HepG2 (cell line): ENCODE results near the gene AGAP1. TPM values are rescaled to one million over a fixed set of nuclear protein-coding genes. Genes with fewer than 3 reads are reported as not detected.
A peak's percentile ranks its signal among the peaks of the same experiment; 100 is the strongest.

Experiments
- KLF6 ChIP-seq: IDR thresholded peaks from 2 replicates; pipeline ENCODE4 v1.8.0; 2016; ENCODE audit warnings: missing biosample characterization, missing genetic modification reagents
- LRRFIP1 ChIP-seq: sonication (generic); formaldehyde crosslinking; conservative IDR thresholded peaks from 2 replicates; pipeline ENCODE4 v1.4.0; 2020; ENCODE audit warnings: missing genetic modification reagents
- MAZ ChIP-seq, 2 experiments: sonication (generic) in 1 of 2; formaldehyde crosslinking in 1 of 2; IDR thresholded peaks; 2 replicates each; pipeline versions ENCODE4 v1.5.0 to v1.6.1; 2012 to 2020; ENCODE audit warnings: low read depth in 2 of 2, mild to moderate bottlenecking in 2 of 2, borderline replicate concordance in 1 of 2, improper control_type of control experiment in 1 of 2, low read length in 1 of 2, missing genetic modification reagents in 1 of 2, moderate library complexity in 1 of 2
- MEIS2 ChIP-seq: sonication (generic); formaldehyde crosslinking; IDR thresholded peaks from 2 replicates; pipeline ENCODE4 v1.9.0; 2021; ENCODE audit warnings: mild to moderate bottlenecking, missing genetic modification reagents
- RCOR2 ChIP-seq: IDR thresholded peaks from 2 replicates; pipeline ENCODE4 v1.6.1; 2016; ENCODE audit warnings: missing biosample characterization, missing genetic modification reagents
- SOX6 ChIP-seq, 2 experiments: fragments of 450-650 bp in 1 of 2; sonication (generic) in 1 of 2; formaldehyde crosslinking in 1 of 2; IDR thresholded peaks; 2 replicates each; pipeline versions ENCODE4 v1.4.0 to v1.6.1; 2017 to 2020; ENCODE audit warnings: antibody characterized with exemption in 1 of 2, mild to moderate bottlenecking in 1 of 2, missing genetic modification reagents in 1 of 2
- ZMYM3 ChIP-seq: sonication (generic); formaldehyde crosslinking; IDR thresholded peaks from 2 replicates; pipeline ENCODE4 v1.5.1; 2020; ENCODE audit warnings: mild to moderate bottlenecking, missing genetic modification reagents
- ZNF713 ChIP-seq: sonication (generic); formaldehyde crosslinking; IDR thresholded peaks from 2 replicates; pipeline ENCODE4 v1.4.0; 2020; ENCODE audit warnings: mild to moderate bottlenecking, missing genetic modification reagents
- ZNF816 ChIP-seq: sonication (generic); formaldehyde crosslinking; IDR thresholded peaks from 2 replicates; pipeline ENCODE4 v1.8.0; 2022; ENCODE audit warnings: missing genetic modification reagents, mild to moderate bottlenecking, borderline replicate concordance
- polyA plus RNA-seq, 8 experiments: library from polyadenylated mRNA; depleted of rRNA in 3 of 8; stranded (reverse) in 7 of 8; unstranded in 1 of 8; fragments of >200 nt; fragmentation: Illumina TruSeq in 4 of 8; extraction: Trizol in 4 of 8; gene quantifications; 2 replicates each; pipeline versions ENCODE4 v1.2.1 to v1.2.3, GENCODE V29; 2011 to 2016; ENCODE audit warnings: low read depth in 4 of 8, missing spikeins in 1 of 8, mixed read lengths in 1 of 8; ENCODE audit not compliant: insufficient read depth in 1 of 8
- total RNA-seq, 5 experiments: library from RNA; depleted of rRNA; stranded (reverse); fragments of >200 nt; fragmentation: Illumina TruSeq; extraction: Trizol; gene quantifications; 2 replicates each; pipeline ENCODE4 v1.2.3, GENCODE V29; 2016; ENCODE audit warnings: low read depth in 1 of 5

Gene AGAP1
- total and polyA plus RNA-seq, 2 of the 13 experiments (the other 11 are each of a cell fraction or from before 2014, with no cell fraction given), result 21.2 to 32.7 TPM

GRCh38 chr2:235541838-235542549 lies 48.2 kb downstream of the AGAP1 start (continued):
- TF ChIP-seq LRRFIP1 (CRISPR knock-in tag) (no peak; the same call in 1 of the 2 replicates), MAZ (IDR thresholded peaks at IDR 0.05; ENCODE audit: borderline replicate concordance, low read depth, low read length) (peak; percentile 93), MAZ (CRISPR knock-in tag; IDR thresholded peaks at IDR 0.05; ENCODE audit: low read depth) (no peak; the same call in 1 of the 2 replicates), SOX6 (IDR thresholded peaks at IDR 0.05) (no peak), SOX6 (CRISPR knock-in tag; IDR thresholded peaks at IDR 0.05) (peak; percentile 96), MEIS2 (CRISPR knock-in tag) (peak; percentile 94), RCOR2 (CRISPR knock-in tag) (peak; percentile 94), ZMYM3 (CRISPR knock-in tag) (peak; percentile 95), ZNF713 (CRISPR knock-in tag) (no peak), KLF6 (CRISPR knock-in tag) (peak; percentile 68), ZNF816 (CRISPR knock-in tag) (no peak)
- TF ChIP-seq, all 625 proteins: peak for 306
